Dermis microvascular lymphatic vessel endothelial cell (primary cell): ENCODE results near the gene PROCA1. TPM values are rescaled to one million over a fixed set of nuclear protein-coding genes. Genes with fewer than 3 reads are reported as not detected.
"Not testable (repeated sequence)": the region's sequence is repeated elsewhere in the genome, so short reads cannot be mapped to it uniquely, and the experiment has no call there.

ENCODE experiments used
- DNase-seq, 2 donors: peaks; one replicate each; pipeline versions ENCODE4 v3.0.0 to v3.0.0-alpha.2; 2010; ENCODE audit warnings: low read depth in 2 of 2
- total RNA-seq: library from RNA; depleted of rRNA; stranded (reverse); fragments of >200 nt; gene quantifications from 2 replicates; pipeline ENCODE4 v1.2.1, GENCODE V29; 2014

The PROCA1 gene
- total RNA-seq, 1 donor from 2014 or later: 0.26 TPM

DNA sequence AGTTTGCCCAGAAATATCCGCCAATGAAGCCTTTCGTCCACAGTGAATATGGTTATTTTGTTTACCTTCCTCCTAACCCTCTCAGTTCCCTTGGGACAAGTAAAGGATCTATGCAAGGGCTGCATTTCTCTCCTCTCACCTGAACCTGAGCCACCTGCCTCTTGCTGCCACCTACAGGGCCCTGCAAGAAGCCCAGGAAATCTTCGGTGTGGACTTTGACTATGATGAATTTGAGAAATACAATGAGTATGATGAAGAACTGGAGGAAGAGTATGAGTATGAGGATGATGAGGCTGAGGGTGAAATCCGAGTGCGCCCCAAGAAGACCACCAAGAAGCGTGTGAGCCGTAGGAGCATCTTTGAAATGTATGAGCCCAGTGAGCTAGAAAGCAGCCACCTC, 35.7 kb downstream of the PROCA1 start:
- DNase-seq: no peak

DNA sequence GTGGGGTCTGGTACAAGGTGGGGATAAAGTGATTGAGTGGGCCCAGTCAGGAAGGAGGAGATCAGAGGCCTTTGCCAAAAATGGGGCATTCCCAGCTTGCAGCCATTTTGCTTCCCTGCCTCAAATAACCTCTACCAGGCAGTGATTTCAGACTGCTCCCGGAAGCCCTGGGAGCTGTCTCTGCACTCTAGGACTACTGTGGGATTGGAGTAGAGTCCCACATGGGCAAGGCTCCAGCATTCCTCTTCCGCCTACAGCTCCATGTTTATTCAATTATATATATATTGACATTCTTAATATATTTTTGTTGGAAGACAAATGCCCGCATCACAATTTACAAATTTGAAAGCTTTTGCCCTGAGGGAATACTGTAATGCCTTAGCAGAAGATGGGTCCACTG, 36.2 kb downstream of the PROCA1 start:
- DNase-seq: no peak

DNA sequence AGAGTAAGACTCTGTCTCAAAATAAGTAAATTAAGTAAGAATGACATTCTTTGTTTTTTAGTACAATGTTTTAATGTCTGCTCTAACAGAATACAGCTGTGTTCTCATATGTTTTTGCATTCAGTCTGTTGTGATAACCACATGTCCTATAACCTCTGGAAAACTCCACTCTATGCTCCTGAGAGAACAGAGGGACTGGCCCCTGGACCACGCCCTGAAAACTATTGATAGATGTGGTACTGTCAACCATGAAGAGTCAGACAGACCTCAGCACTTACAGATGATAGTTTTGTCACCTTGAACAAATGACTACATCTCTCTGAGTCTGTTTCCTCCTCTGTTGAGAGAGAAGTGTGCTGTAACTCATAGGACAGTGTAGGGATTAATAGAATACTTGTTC, 41.8 kb downstream of the PROCA1 start:
- no peak for DNase-seq

DNA sequence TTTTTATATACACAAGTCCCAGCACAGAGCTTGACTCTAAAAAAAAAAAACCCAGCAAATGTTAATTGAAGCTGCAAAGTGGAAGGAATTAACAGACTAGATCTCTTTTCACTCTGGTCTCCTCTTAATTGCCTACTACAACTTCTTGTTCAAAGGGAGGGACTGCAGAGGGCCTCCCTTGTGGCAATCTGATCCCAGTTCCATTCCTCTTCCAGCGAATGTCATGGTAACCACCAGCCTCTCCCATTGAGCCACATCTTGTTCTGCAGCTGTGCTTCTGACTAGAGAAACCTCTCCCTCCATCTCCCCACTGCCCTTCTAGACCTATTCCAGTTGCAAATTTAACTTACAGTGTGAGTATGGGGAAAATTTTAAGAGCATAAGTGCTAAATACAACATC, 43.8 kb downstream of the PROCA1 start:
- no peak for DNase-seq

DNA sequence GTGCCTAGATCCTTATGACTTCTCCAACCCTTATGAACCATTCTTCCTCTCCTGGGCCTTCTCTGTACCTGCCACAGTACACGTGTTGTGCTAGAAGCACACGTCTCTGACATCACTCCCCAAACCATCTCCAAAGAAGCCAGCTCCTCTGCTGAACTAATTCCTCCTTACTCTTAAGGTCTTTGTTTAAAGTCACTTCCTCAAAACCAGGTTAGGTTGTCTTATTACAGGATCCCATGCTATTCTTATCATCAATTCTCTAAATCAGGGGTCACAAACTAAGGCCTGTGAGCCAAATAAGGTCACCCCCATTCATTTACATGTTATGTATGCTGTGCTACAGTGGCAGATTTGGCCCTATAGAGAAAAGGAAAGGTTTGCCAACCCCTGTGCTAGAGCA, 45.7 kb downstream of the PROCA1 start:
- no peak for DNase-seq

DNA sequence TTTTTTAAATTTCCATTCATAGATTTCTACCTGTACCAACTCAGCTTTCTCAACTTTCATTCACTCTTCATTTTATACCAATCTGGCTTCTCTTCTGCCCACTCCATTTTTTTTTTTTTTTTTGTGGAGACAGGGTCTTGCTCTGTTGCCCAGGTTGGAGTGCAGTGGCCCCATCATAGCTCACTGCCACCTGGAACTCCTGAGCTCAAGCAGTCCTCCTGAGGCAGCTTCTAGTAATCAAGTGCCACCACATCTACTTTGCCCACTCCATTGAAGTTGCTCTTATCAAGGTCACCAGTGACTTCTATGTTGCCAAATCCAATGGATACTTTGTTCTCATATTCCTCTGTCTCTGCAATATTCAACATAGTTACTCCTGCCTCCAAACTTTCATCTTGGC, 48.0 kb downstream of the PROCA1 start:
- no peak for DNase-seq

DNA sequence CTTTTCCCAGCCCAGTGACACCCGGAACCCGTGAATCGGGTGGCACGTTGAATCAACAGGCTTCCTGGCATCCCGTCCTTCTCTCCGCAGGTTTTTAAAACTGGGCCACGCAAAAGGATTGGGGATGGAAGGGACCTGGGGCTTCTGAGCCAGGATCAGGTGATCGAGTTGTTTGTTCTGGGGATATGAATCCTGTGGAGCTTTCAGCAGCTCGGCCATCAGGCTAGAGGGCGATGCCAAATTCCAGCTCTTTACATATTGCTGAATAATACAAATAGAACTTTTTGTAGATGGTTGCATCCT, 49.2 kb downstream of the PROCA1 start:
- DNase-seq: no peak

DNA sequence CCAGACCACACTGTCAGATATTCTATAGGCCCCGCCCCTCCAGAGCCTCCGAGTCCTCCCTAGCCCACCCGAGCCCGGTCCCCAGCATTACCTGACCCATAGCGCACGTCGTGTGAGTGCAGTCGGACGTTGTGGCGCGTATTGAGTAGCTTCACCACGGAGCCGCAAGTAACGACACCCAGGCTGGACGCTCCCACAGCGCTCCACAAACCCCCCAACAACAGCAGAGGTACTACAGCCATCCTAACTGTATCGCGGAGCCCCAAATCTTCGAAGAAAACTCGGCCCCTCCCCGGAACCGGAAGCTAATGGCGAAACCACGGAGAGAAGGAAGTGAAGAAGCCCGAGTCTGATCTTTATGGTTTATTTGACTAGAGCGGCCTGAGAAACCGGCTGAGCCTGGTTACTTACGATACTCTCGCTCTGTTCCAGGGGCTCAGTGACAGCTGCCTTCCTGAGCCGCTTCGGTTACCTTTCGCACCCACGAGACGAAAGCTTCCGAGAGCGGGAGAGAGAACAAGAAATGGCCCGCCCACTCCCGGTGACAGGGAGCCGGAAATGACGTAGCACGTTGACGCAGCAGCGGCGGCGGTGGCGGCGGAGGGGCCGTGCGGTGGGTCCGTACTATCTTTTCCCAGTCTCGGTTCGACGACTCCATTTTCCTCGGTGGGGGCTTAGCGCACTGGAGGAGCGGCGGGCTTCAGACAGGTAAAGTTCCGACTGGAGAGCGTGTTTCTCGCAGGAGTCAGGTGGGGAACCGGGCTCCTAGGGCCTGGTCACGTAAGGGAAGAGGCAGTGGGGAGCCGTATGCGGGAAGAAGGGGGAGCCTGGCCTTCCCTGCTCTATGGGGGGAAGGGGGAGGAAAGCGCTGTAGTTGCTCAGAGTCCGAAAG, 49.8 kb downstream of the PROCA1 start, which contains the start of the genes SDF2 and SUPT6H:
SDF2 (minus strand) TSS at position 272 of the 892 bp plus-strand sequence; CDS start at position 242, 30 bp downstream.
SUPT6H (plus strand) TSS at position 571 of the 892 bp plus-strand sequence. CDS start 11,197 bp downstream, outside the sequence.
- peak; percentile 75 to 89 for DNase-seq

DNA sequence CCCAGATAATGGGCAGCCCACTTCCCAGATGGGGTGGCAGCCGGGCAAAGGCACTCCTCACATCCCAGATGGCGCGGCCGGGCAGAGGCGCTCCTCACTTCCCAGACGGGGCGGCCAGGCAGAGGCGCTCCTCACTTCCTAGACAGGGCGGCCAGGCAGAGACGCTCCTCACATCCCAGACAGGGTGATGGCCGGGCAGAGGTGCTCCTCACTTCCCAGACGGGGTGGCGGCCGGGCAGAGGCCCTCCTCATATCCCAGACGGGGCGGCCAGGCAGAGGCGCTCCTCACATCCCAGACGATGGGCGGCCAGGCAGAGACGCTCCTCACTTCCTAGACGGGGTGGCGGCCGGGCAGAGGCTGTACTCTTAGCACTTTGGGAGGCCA, 52.2 kb downstream of the PROCA1 start:
- not testable (repeated sequence) for DNase-seq

DNA sequence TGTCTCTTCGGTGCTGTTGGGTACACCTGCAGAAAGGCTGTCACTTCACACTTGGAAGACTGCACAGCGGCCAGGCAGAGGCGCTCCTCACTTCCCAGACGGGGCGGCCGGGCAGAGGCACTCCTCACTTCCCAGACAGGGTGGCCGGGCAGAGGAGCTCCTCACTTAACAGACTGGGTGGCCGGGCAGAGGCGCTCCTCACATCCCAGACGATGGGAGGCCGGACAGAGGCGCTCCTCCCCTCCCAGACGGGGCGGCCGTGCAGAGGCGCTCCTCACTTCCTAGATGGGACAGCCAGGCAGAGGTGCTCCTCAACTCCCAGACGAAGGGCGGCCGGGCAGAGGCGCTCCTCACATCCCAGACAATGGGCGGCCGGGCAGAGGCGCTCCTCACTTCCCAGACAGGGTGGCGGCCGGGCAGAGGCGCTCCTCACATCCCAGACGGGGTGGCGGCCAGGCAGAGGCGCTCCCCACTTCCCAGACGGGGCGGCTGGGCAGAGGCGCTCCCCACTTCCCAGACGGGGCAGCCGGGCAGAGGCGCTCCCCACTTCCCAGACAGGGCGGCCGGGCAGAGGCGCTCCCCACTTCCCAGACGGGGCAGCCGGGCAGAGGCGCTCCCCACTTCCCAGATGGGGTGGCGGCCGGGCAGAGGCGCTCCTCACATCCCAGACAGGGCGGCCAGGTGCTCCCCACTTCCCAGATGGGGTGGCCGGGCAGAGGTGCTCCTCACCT, 52.8 kb downstream of the PROCA1 start:
- not testable (repeated sequence) for DNase-seq

DNA sequence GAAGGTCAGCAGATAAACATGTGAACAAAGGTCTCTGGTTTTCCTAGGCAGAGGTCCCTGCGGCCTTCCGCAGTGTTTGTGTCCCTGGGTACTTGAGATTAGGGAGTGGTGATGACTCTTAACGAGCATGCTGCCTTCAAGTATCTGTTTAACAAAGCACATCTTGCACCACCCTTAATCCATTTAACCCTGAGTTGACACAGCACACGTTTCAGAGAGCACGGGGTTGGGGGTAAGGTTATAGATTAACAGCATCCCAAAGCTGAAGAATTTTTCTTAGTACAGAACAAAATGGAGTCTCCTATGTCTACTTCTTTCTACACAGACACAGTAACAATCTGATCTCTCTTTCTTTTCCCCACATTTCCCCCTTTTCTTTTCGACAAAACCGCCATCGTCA, 53.3 kb downstream of the PROCA1 start:
- not testable (repeated sequence) for DNase-seq

DNA sequence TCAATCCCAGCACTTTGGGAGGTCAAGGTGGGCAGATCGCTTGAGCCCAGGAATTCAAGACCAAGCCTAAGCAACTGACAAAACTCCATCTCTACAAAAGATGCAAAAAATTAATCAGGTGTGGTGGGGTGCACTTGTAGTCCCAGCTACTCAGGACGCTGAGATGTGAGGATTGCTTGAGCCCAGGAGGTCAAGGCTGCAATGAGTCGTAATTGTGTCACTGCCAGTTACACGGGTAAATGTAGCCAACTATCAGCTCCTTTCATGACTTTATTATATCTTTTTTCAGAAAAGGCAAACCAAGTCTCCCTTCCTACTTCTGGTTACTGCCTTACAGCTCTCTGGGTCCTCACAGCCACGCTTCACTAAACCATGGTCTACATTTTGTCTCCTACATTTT, 53.9 kb downstream of the PROCA1 start:
- no peak for DNase-seq

DNA sequence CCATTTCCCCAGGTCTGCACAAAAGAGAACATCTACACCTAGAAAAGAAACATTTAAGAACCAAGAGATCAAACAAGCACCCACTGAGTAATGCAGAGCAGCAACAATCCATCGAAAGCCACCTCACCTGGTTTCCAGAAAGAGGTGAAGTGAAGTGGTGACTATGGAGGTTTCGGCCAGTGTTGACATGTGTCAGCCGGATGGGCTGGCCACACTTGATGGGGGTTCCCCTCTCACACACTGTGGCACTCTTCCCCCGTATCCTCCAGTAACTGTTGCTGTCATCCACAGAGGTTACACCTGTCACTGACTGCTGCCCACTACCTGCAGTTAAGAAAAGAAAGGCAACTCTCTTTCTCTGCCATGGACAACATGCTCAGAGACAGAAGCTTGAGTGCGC, 56.5 kb downstream of the PROCA1 start:
- no peak for DNase-seq

Other genes starting within 250 kb of the PROCA1 start
- gene SLC13A2, start 238.2 kb downstream of the PROCA1 start, total RNA-seq: not detected in 2 replicates
- not detected in 2 replicates for gene FOXN1, start 205.5 kb downstream of the PROCA1 start, total RNA-seq
- gene UNC119, start 159.3 kb downstream of the PROCA1 start, total RNA-seq: 18.0 and 25.7 TPM in 2 replicates
- 44.2 and 56.3 TPM in 2 replicates for gene PIGS, start 140.4 kb downstream of the PROCA1 start, total RNA-seq
- 30.7 and 31.7 TPM in 2 replicates for gene ALDOC, start 135.0 kb downstream of the PROCA1 start, total RNA-seq
- gene SPAG5, start 112.9 kb downstream of the PROCA1 start, total RNA-seq: 10.9 and 22.2 TPM in 2 replicates
- 2.1 and 2.8 TPM in 2 replicates for gene RSKR, start 97.7 kb downstream of the PROCA1 start, total RNA-seq
- gene BLTP2, start 66.7 kb downstream of the PROCA1 start, total RNA-seq: 135 and 142 TPM in 2 replicates
- gene SDF2, start 50.0 kb downstream of the PROCA1 start, total RNA-seq: 52.4 and 73.0 TPM in 2 replicates
- gene SUPT6H, start 49.7 kb downstream of the PROCA1 start, total RNA-seq: 37.5 and 48.7 TPM in 2 replicates
- 11.8 and 18.8 TPM in 2 replicates for gene RAB34, start 6.0 kb upstream of the PROCA1 start, total RNA-seq
- gene RPL23A, start 8.1 kb upstream of the PROCA1 start, total RNA-seq: 429 and 557 TPM in 2 replicates
- gene TLCD1, start 14.3 kb upstream of the PROCA1 start, total RNA-seq: 0.89 and 1.5 TPM in 2 replicates
- 1.7 and 2.1 TPM in 2 replicates for gene NEK8, start 16.9 kb upstream of the PROCA1 start, total RNA-seq
- gene TRAF4, start 32.1 kb upstream of the PROCA1 start, total RNA-seq: 24.0 and 29.2 TPM in 2 replicates
- 4.9 and 10.7 TPM in 2 replicates for gene FAM222B, start 130.9 kb upstream of the PROCA1 start, total RNA-seq
- 27.6 and 36.8 TPM in 2 replicates for gene ERAL1, start 143.1 kb upstream of the PROCA1 start, total RNA-seq
- gene FLOT2, start 185.8 kb upstream of the PROCA1 start, total RNA-seq: 89.9 and 119 TPM in 2 replicates
- 9.1 and 10.6 TPM in 2 replicates for gene DHRS13, start 191.2 kb upstream of the PROCA1 start, total RNA-seq
- 4.4 and 9.0 TPM in 2 replicates for gene PHF12, start 239.6 kb upstream of the PROCA1 start, total RNA-seq